H1 (cell line): ENCODE data around the gene IRS1. TPM values are rescaled to one million over a fixed set of nuclear protein-coding genes. Genes with fewer than 3 reads are reported as not detected.

Experiments
- CTCF ChIA-PET: fragments of 300-600 bp; sonication (Branson Sonifier 250); formaldehyde crosslinking; loops from one replicate; lab custom pipeline; 2021; ENCODE audit not compliant: partially characterized antibody; lab: Charles Lee
- POLR2A ChIA-PET: fragments of 300-600 bp; sonication (Branson Sonifier 250); formaldehyde crosslinking; loops from one replicate; lab custom pipeline; 2021; ENCODE audit warnings: inconsistent platforms; ENCODE audit not compliant: partially characterized antibody; lab: Charles Lee
- DNase-seq, 2 experiments: peaks; one replicate each; pipeline versions ENCODE4 v3.0.0 to v3.0.0-alpha.2; 2010 to 2022; ENCODE audit warnings: low spot score in 2 of 2, low read depth in 1 of 2, mixed read lengths in 1 of 2
- FAIRE-seq: peaks from 2 replicates; lab custom pipeline; 2011; peaks lifted over from hg19 to GRCh38; lab: Jason Lieb, UNC
- H2AFZ ChIP-seq: 2 replicates; pipeline ENCODE4 v1.8.1; 2012; ENCODE audit warnings: low read length, inconsistent platforms
- H2AK5ac ChIP-seq: 2 replicates; pipeline ENCODE4 v1.6.1; 2013; ENCODE audit warnings: low read depth, low read length
- H2BK120ac ChIP-seq: replicated peaks from 2 replicates; pipeline ENCODE3; 2013; ENCODE audit warnings: low read depth, low read length, inconsistent platforms
- H2BK12ac ChIP-seq: 2 replicates; pipeline ENCODE4 v1.6.1; 2013; ENCODE audit warnings: low read depth, low read length
- H2BK15ac ChIP-seq: 2 replicates; pipeline ENCODE4 v1.6.1; 2013; ENCODE audit warnings: low read length
- H2BK20ac ChIP-seq: 2 replicates; pipeline ENCODE4 v1.6.1; 2013; ENCODE audit warnings: low read length
- H2BK5ac ChIP-seq: 2 replicates; pipeline ENCODE4 v1.6.1; 2013; ENCODE audit warnings: low read depth, low read length
- H3K14ac ChIP-seq: 2 replicates; pipeline ENCODE4 v1.6.1; 2013; ENCODE audit warnings: inconsistent platforms; ENCODE audit not compliant: insufficient read length
- H3K18ac ChIP-seq: 2 replicates; pipeline ENCODE4 v1.6.1; 2013; ENCODE audit warnings: low read length; ENCODE audit errors: extremely low read depth
- H3K23ac ChIP-seq: 2 replicates; pipeline ENCODE4 v1.6.1; 2013; ENCODE audit warnings: inconsistent platforms; ENCODE audit not compliant: insufficient read length
- H3K23me2 ChIP-seq: 2 replicates; pipeline ENCODE4 v1.6.1; 2013; ENCODE audit warnings: low read depth, low read length
- H3K27ac ChIP-seq: 2 replicates; pipeline ENCODE4 v1.6.1; 2011; ENCODE audit warnings: low read depth, low read length, inconsistent platforms
- H3K27me3 ChIP-seq, 4 experiments: replicated peaks in 1 of 4; 1 replicate in 1 of 4; 2 replicates in 3 of 4; pipeline versions ENCODE4 v1.6.1 to v1.8.1; 2011 to 2013; ENCODE audit warnings: low read length in 3 of 4, mild to moderate bottlenecking in 3 of 4, inconsistent platforms in 2 of 4, mixed read lengths in 2 of 4, moderate library complexity in 1 of 4; ENCODE audit not compliant: control insufficient read depth in 3 of 4, insufficient read depth in 3 of 4; ENCODE audit errors: extremely low read depth in 1 of 4
- H3K36me3 ChIP-seq, 4 experiments: 2 replicates each; pipeline versions ENCODE4 v1.6.1 to v1.8.1; 2011 to 2013; ENCODE audit warnings: mild to moderate bottlenecking in 4 of 4, low read length in 3 of 4, moderate library complexity in 2 of 4, control low read depth in 1 of 4, inconsistent platforms in 1 of 4; ENCODE audit not compliant: insufficient read depth in 4 of 4, control insufficient read depth in 2 of 4
- H3K4ac ChIP-seq: replicated peaks from 2 replicates; pipeline ENCODE3; 2013; ENCODE audit warnings: low read length, low read depth, mixed read lengths, inconsistent platforms; ENCODE audit not compliant: insufficient read length
- H3K4me1 ChIP-seq, 4 experiments: replicated peaks in 1 of 4; 1 replicate in 1 of 4; 2 replicates in 3 of 4; pipeline versions ENCODE4 v1.6.1 to v1.8.1; 2011 to 2013; ENCODE audit warnings: low read length in 3 of 4, inconsistent platforms in 2 of 4, mixed read lengths in 1 of 4; ENCODE audit not compliant: insufficient read depth in 4 of 4, control insufficient read depth in 3 of 4
- H3K4me2 ChIP-seq, 2 experiments: 2 replicates each; pipeline versions ENCODE4 v1.6.1 to v1.8.1; 2011 to 2013; ENCODE audit warnings: low read depth in 2 of 2, low read length in 2 of 2, control low read depth in 1 of 2, inconsistent platforms in 1 of 2, mild to moderate bottlenecking in 1 of 2; ENCODE audit not compliant: insufficient read depth in 1 of 2
- H3K4me3 ChIP-seq, 4 experiments: fragments of 200-600, 300-600 bp in 1 of 4; sonication (generic), shearing (Covaris generic), sonication (Bioruptor Twin) in 1 of 4; 2 replicates each; pipeline versions ENCODE4 v1.5.1 to v1.8.1; 2011 to 2016; ENCODE audit warnings: low read length in 4 of 4, low read depth in 3 of 4, control low read depth in 2 of 4, inconsistent platforms in 2 of 4, mild to moderate bottlenecking in 2 of 4, mixed read lengths in 1 of 4, moderate library complexity in 1 of 4; ENCODE audit not compliant: insufficient read depth in 2 of 4; ENCODE audit errors: extremely low read depth in 1 of 4
- H3K56ac ChIP-seq: replicated peaks from 2 replicates; pipeline ENCODE3; 2013; ENCODE audit warnings: low read depth, mild to moderate bottlenecking, mixed read lengths, low read length, inconsistent platforms; ENCODE audit not compliant: insufficient read length
- H3K79me1 ChIP-seq: 2 replicates; pipeline ENCODE4 v1.6.1; 2013; ENCODE audit warnings: low read depth, low read length, control low read depth
- H3K79me2 ChIP-seq, 2 experiments: 2 replicates each; pipeline versions ENCODE4 v1.6.1 to v1.8.1; 2012 to 2013; ENCODE audit warnings: low read length in 2 of 2, mild to moderate bottlenecking in 2 of 2, inconsistent platforms in 1 of 2; ENCODE audit not compliant: insufficient read depth in 2 of 2, control insufficient read depth in 1 of 2
- H3K9ac ChIP-seq, 4 experiments: replicated peaks in 1 of 4; 1 replicate in 1 of 4; 2 replicates in 3 of 4; pipeline versions ENCODE4 v1.6.1 to v1.8.1; 2011 to 2013; ENCODE audit warnings: low read depth in 3 of 4, low read length in 3 of 4, control low read depth in 2 of 4, mild to moderate bottlenecking in 2 of 4, moderate library complexity in 2 of 4, inconsistent platforms in 1 of 4; ENCODE audit errors: extremely low read depth in 1 of 4
- H3K9me3 ChIP-seq, 2 experiments: 2 replicates each; pipeline versions ENCODE4 v1.6.1 to v1.8.1; 2012 to 2013; ENCODE audit warnings: mild to moderate bottlenecking in 2 of 2, moderate library complexity in 2 of 2, control low read depth in 1 of 2, inconsistent platforms in 1 of 2, low read depth in 1 of 2, low read length in 1 of 2, mixed read lengths in 1 of 2; ENCODE audit not compliant: insufficient read depth in 2 of 2
- H4K20me1 ChIP-seq, 2 experiments: replicated peaks in 1 of 2; 2 replicates each; pipeline versions ENCODE3 to v1.8.1; 2011 to 2013; ENCODE audit warnings: inconsistent platforms in 2 of 2, low read length in 2 of 2, mild to moderate bottlenecking in 1 of 2; ENCODE audit not compliant: insufficient read depth in 2 of 2, control insufficient read depth in 1 of 2
- H4K5ac ChIP-seq: 2 replicates; pipeline ENCODE4 v1.6.1; 2013; ENCODE audit warnings: low read length, low read depth, mixed read lengths, inconsistent platforms; ENCODE audit not compliant: insufficient read length
- H4K8ac ChIP-seq: 2 replicates; pipeline ENCODE4 v1.8.0; 2013; ENCODE audit warnings: mild to moderate bottlenecking, moderate library complexity, low read length, inconsistent platforms; ENCODE audit not compliant: insufficient read depth; ENCODE audit errors: extremely low read depth
- H4K91ac ChIP-seq: replicated peaks from 2 replicates; pipeline ENCODE3; 2013; ENCODE audit warnings: low read length, mixed read lengths, inconsistent platforms; ENCODE audit not compliant: insufficient read length
- ASH2L ChIP-seq: fragments of 200-600, 300-600 bp; sonication (generic); IDR thresholded peaks from one replicate; pipeline ENCODE4 v1.7.1; 2017; ENCODE audit warnings: low read length
- HDAC6 ChIP-seq: IDR thresholded peaks from one replicate; pipeline ENCODE4 v1.7.1; 2012; ENCODE audit warnings: low read depth, mild to moderate bottlenecking, inconsistent platforms, low read length, moderate library complexity
- RXRA ChIP-seq: IDR thresholded peaks from 2 replicates; pipeline ENCODE4 v1.6.1; 2011; ENCODE audit warnings: low read depth, mild to moderate bottlenecking, low read length, moderate library complexity; ENCODE audit not compliant: insufficient read depth
- SIN3A ChIP-seq, 2 experiments: IDR thresholded peaks in 1 of 2; conservative IDR thresholded peaks in 1 of 2; 2 replicates each; pipeline ENCODE4 v1.6.1; 2011 to 2012; ENCODE audit warnings: low read length in 2 of 2, improper control_type of control experiment in 1 of 2, low read depth in 1 of 2, mild to moderate bottlenecking in 1 of 2
- SIX5 ChIP-seq: IDR thresholded peaks from 2 replicates; pipeline ENCODE4 v1.6.1; 2011; ENCODE audit warnings: mild to moderate bottlenecking, low read depth, low read length
- SP2 ChIP-seq: IDR thresholded peaks from 2 replicates; pipeline ENCODE4 v1.6.1; 2012; ENCODE audit warnings: mild to moderate bottlenecking, low read length, inconsistent platforms
- ZNF274 ChIP-seq: IDR thresholded peaks from 2 replicates; pipeline ENCODE4 v1.7.0; 2012; ENCODE audit warnings: low read length, borderline replicate concordance; ENCODE audit errors: extremely low read depth
- polyA plus RNA-seq, 7 experiments: library from polyadenylated mRNA; depleted of rRNA in 3 of 7; stranded (reverse) in 5 of 7; unstranded in 2 of 7; fragments of >200 nt in 5 of 7; fragments of 200-250 nt in 2 of 7; gene quantifications; 1 replicate in 5 of 7; 2 replicates in 1 of 7; 4 replicates in 1 of 7; pipeline versions ENCODE4 v1.2.1 to v1.2.3, GENCODE V29; 2011 to 2013; ENCODE audit warnings: missing spikeins in 2 of 7, mixed read lengths in 2 of 7
- total RNA-seq: library from RNA; stranded (reverse); fragmentation: NEBNext Ultra II Directional; extraction: Animal tissue kit (Norgen Biotek cat#: 25700); gene quantifications from 2 replicates; pipeline ENCODE4 v1.2.1, GENCODE V29; 2021
- TF ChIP-seq, protein P1 (sequence below): IDR thresholded peaks from 2 replicates; pipeline ENCODE4 v1.6.1; 2012; ENCODE audit warnings: inconsistent platforms
- TF ChIP-seq, protein P2 (sequence below): IDR thresholded peaks from 2 replicates; pipeline ENCODE4 v1.6.1; 2011; ENCODE audit warnings: low read length, improper control_type of control experiment

The IRS1 gene
- total and polyA plus RNA-seq, 2 of the 8 experiments (the other 6 are each of a cell fraction or from before 2014, with no cell fraction given): 9.1 to 26.9 TPM

GRCh38 chr2:226788064-226788463, 11.6 kb downstream of the IRS1 start:
- no peak overlapping the region for H3K56ac ChIP-seq
- H3K4me1 ChIP-seq: peaks cover 9 to 11% (median 10%) of the 10 kb centered on the region in 4 experiments; a peak in 6 of 7 replicates
- TF ChIP-seq SP2 (no peak), SIN3A (conservative IDR thresholded peaks at IDR 0.05 in 1 of 2, IDR thresholded peaks at IDR 0.05 in 1 of 2; ENCODE audit: low read depth in 1 of 2, low read length in 2 of 2) (no peak), SIX5 (no peak), ZNF274 (no peak), HDAC6 (no peak), ASH2L (no peak), RXRA (no peak)
- TF ChIP-seq, protein P1, sequence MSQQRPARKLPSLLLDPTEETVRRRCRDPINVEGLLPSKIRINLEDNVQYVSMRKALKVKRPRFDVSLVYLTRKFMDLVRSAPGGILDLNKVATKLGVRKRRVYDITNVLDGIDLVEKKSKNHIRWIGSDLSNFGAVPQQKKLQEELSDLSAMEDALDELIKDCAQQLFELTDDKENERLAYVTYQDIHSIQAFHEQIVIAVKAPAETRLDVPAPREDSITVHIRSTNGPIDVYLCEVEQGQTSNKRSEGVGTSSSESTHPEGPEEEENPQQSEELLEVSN: no peak
- TF ChIP-seq, protein P2, sequence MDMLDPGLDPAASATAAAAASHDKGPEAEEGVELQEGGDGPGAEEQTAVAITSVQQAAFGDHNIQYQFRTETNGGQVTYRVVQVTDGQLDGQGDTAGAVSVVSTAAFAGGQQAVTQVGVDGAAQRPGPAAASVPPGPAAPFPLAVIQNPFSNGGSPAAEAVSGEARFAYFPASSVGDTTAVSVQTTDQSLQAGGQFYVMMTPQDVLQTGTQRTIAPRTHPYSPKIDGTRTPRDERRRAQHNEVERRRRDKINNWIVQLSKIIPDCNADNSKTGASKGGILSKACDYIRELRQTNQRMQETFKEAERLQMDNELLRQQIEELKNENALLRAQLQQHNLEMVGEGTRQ: no peak
- H3K18ac ChIP-seq: no peak overlapping the region
- no peak overlapping the region for H3K9ac ChIP-seq
- H2BK12ac ChIP-seq: no peak overlapping the region
- H4K5ac ChIP-seq: no peak overlapping the region
- no peak overlapping the region for H3K14ac ChIP-seq
- no peaks in the 10 kb centered on the region for H3K36me3 ChIP-seq
- H3K79me2 ChIP-seq: peaks cover 4 to 70% of the 10 kb centered on the region in 2 experiments; a peak in 3 of 4 replicates
- no peak overlapping the region for H3K4me3 ChIP-seq
- ChIA-PET CTCF (interaction anchor here (1.9 kb wide), 1 partner anchor 14 kb away, joined by 11 read pairs; no protein-coding TSS in a partner anchor), POLR2A (no interaction called here)
- H2BK120ac ChIP-seq: no peak overlapping the region
- no peak overlapping the region for H2BK20ac ChIP-seq
- no peaks in the 10 kb centered on the region for H4K20me1 ChIP-seq
- H2AFZ ChIP-seq: no peak overlapping the region
- no peak overlapping the region for H2AK5ac ChIP-seq
- no peak overlapping the region for H4K8ac ChIP-seq
- DNase-seq: no peak
- no peak overlapping the region for H3K27ac ChIP-seq
- H3K9me3 ChIP-seq: no peaks in the 10 kb centered on the region
- H3K79me1 ChIP-seq: no peaks in the 10 kb centered on the region; the same call in 1 of the 2 replicates
- H4K91ac ChIP-seq: no peak overlapping the region
- H3K27me3 ChIP-seq: no peaks in the 10 kb centered on the region
- no peak overlapping the region for H3K23ac ChIP-seq
- no peak for FAIRE-seq
- no peak overlapping the region for H3K4ac ChIP-seq
- no peak overlapping the region for H2BK5ac ChIP-seq
- H3K4me2 ChIP-seq: no peak overlapping the region
- H2BK15ac ChIP-seq: no peak overlapping the region
- peaks cover 7% of the 10 kb centered on the region; the same call in 1 of the 2 replicates for H3K23me2 ChIP-seq
